DND-41 (cell line): ENCODE data around the gene OR6B2.

Source experiments
- ATAC-seq: fragments of 200-7000 bp; cut with Tn5 transposase; 3 replicates; pipeline ENCODE4 v1.9.1; 2021; ENCODE audit warnings: low read depth; ENCODE audit not compliant: insufficient read depth
- DNase-seq: peaks from one replicate; pipeline ENCODE4 v3.0.0-alpha.2; 2020
- H2AFZ ChIP-seq: 2 replicates; pipeline ENCODE4 v1.6.0; 2012; ENCODE audit warnings: low read depth, low read length
- H3K27ac ChIP-seq: 2 replicates; pipeline ENCODE4 v1.5.1; 2012; ENCODE audit warnings: low read length, inconsistent platforms
- H3K27me3 ChIP-seq: fragments of 200-600 bp; sonication (generic); 2 replicates; pipeline ENCODE4 v1.6.0; 2012; ENCODE audit warnings: low read length, mild to moderate bottlenecking, inconsistent platforms; ENCODE audit not compliant: insufficient read depth, poor library complexity
- H3K36me3 ChIP-seq: 2 replicates; pipeline ENCODE4 v1.5.1; 2012; ENCODE audit warnings: low read length, inconsistent platforms; ENCODE audit not compliant: insufficient read depth
- H3K4me1 ChIP-seq: 2 replicates; pipeline ENCODE4 v1.5.1; 2012; ENCODE audit warnings: mild to moderate bottlenecking, low read length; ENCODE audit not compliant: insufficient read depth
- H3K4me2 ChIP-seq: 2 replicates; pipeline ENCODE4 v1.6.0; 2012; ENCODE audit warnings: mild to moderate bottlenecking, moderate library complexity, low read length, inconsistent platforms; ENCODE audit not compliant: insufficient read depth
- H3K4me3 ChIP-seq, 2 experiments: fragments of 200-600 bp in 1 of 2; shearing (Covaris generic) in 1 of 2; 2 replicates each; pipeline ENCODE4 v1.5.1; 2012 to 2016; ENCODE audit warnings: inconsistent platforms in 2 of 2, low read length in 2 of 2, mild to moderate bottlenecking in 2 of 2, low read depth in 1 of 2, moderate library complexity in 1 of 2
- H3K79me2 ChIP-seq: 2 replicates; pipeline ENCODE4 v1.6.0; 2012; ENCODE audit warnings: low read length, inconsistent platforms; ENCODE audit not compliant: insufficient read depth
- H3K9ac ChIP-seq: 2 replicates; pipeline ENCODE4 v1.6.0; 2012; ENCODE audit warnings: low read depth, mild to moderate bottlenecking, inconsistent platforms, low read length, moderate library complexity
- H3K9me3 ChIP-seq: 2 replicates; pipeline ENCODE4 v1.5.1; 2012; ENCODE audit warnings: low read length, moderate library complexity, mild to moderate bottlenecking, inconsistent platforms; ENCODE audit not compliant: insufficient read depth, severe bottlenecking
- H4K20me1 ChIP-seq: 2 replicates; pipeline ENCODE4 v1.6.0; 2012; ENCODE audit warnings: low read length; ENCODE audit not compliant: insufficient read depth
- CTCF ChIP-seq: IDR thresholded peaks from 2 replicates; pipeline ENCODE4 v1.5.1; 2012; ENCODE audit warnings: borderline replicate concordance, low read length, moderate library complexity, mild to moderate bottlenecking; ENCODE audit not compliant: poor library complexity, severe bottlenecking; ENCODE audit errors: extremely low read depth
- EZH2 ChIP-seq: IDR thresholded peaks from 3 replicates; pipeline ENCODE4 v1.6.1; 2012; ENCODE audit warnings: borderline replicate concordance, low read depth, mild to moderate bottlenecking, moderate library complexity, low read length, inconsistent platforms; ENCODE audit not compliant: severe bottlenecking

Gene OR6B2

GRCh38 chr2:239997686-239998409 is 32.4 kb downstream of the OR6B2 start:
- H3K4me2 ChIP-seq: no peak overlapping the region
- no peaks in the 10 kb centered on the region for H3K27me3 ChIP-seq
- H3K27ac ChIP-seq: no peak overlapping the region
- TF ChIP-seq EZH2 (no peak), CTCF (no peak)
- H3K4me3 ChIP-seq: no peak overlapping the region
- ATAC-seq (no peak), DNase-seq (no peak)
- peaks cover 48% of the 10 kb centered on the region for H3K36me3 ChIP-seq
- H4K20me1 ChIP-seq: no peaks in the 10 kb centered on the region
- H3K9ac ChIP-seq: no peak overlapping the region
- H3K9me3 ChIP-seq: no peaks in the 10 kb centered on the region
- no peak overlapping the region for H2AFZ ChIP-seq
- peaks cover 8% of the 10 kb centered on the region; the same call in 1 of the 2 replicates for H3K79me2 ChIP-seq
- no peaks in the 10 kb centered on the region for H3K4me1 ChIP-seq

DNA sequence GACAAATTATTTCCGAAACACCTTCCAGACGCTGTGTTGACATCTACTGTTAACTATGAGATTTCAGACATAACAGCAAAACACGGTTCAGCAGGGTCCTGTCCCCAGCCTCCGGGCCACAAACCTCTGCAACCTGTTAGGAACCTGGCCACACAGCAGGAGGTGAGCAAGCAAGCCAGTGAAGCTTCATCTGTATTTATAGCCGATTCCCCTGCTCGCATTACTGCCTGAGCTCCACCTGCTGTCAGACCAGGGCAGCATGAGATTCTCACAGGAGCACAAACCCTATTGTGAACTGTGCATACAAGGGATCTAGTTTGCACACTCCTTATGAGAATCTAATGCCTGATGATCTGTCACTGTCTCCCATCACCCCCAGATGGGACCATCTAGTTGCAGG is 36.1 kb downstream of the OR6B2 start:
- no peak overlapping the region for H3K4me3 ChIP-seq
- H3K9me3 ChIP-seq: no peaks in the 10 kb centered on the region
- DNase-seq (no peak), ATAC-seq (no peak)
- H3K4me1 ChIP-seq: peaks cover 17% of the 10 kb centered on the region
- no peaks in the 10 kb centered on the region for H4K20me1 ChIP-seq
- H2AFZ ChIP-seq: no peak overlapping the region
- TF ChIP-seq EZH2 (no peak), CTCF (peak; percentile 21)
- H3K36me3 ChIP-seq: peaks cover 44% of the 10 kb centered on the region
- H3K27me3 ChIP-seq: no peaks in the 10 kb centered on the region
- peaks cover 30% of the 10 kb centered on the region for H3K79me2 ChIP-seq
- no peak overlapping the region for H3K9ac ChIP-seq
- no peak overlapping the region for H3K4me2 ChIP-seq
- peak overlapping the region; percentile 24; the same call in 1 of the 2 replicates for H3K27ac ChIP-seq

DNA sequence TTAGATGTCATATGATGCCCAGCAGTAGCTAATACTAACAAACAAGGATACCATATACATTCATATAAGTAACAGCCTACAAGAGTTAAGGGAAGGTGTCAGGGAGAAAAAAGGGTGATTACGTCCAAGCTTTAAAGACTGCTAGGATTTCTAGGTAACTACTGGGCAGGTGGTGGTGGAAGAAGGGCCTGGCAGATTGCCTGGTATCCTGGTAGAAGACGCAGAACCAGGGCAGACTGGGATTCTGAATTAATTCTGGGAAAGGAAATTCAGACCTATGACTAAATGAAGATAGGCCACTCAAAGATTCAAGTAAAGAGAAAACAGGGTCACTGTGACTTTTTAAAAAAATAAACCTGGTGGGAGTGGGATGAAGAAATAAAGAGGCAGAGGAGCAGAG is 36.9 kb downstream of the OR6B2 start:
- DNase-seq: no peak
- Histone ChIP-seq H3K4me1 (peaks cover 19% of the 10 kb centered on the region), H3K36me3 (peaks cover 43% of the 10 kb centered on the region), H3K79me2 (peaks cover 30% of the 10 kb centered on the region), H3K9me3 (no peaks in the 10 kb centered on the region), H3K27ac (peak overlapping the region; percentile 24; the same call in 1 of the 2 replicates), H3K4me2 (no peak overlapping the region), H3K4me3 (no peak overlapping the region), H2AFZ (no peak overlapping the region), H4K20me1 (no peaks in the 10 kb centered on the region), H3K27me3 (no peaks in the 10 kb centered on the region), H3K9ac (no peak overlapping the region)
- TF ChIP-seq CTCF: no peak
- no peak for ATAC-seq
